GM21390 (cell line): ENCODE measurements around the gene MYH13.

Experiments used
- ATAC-seq: cut with Tn5 transposase; IDR thresholded peaks from one replicate; pipeline ENCODE4 v1.9.1; 2021; ENCODE audit not compliant: unreplicated experiment

MYH13 gene

GRCh38 chr17:10372906-10373305, at the start of gene MYH13:
Gene MYH13 (minus strand): TSS chr17:10373006. CDS start chr17:10364530, 8,476 bp downstream.
- ATAC-seq: no peak

- ATAC-seq: no peak
These were observed 49.2 kb upstream of the MYH13 start, which contains the start of gene MYH8 for GRCh38 chr17:10421900-10422542. Gene MYH8 (minus strand): TSS chr17:10421950. CDS start chr17:10420227, 1,723 bp downstream.

GRCh38 chr17:10421211-10421610, 48.4 kb upstream of the MYH13 start:
- ATAC-seq: no peak

GRCh38 chr17:10420811-10421210, 48.0 kb upstream of the MYH13 start:
- no peak for ATAC-seq

GRCh38 chr17:10417431-10417830, 44.6 kb upstream of the MYH13 start:
- ATAC-seq: no peak

GRCh38 chr17:10415161-10415560, 42.4 kb upstream of the MYH13 start:
- ATAC-seq: no peak

GRCh38 chr17:10403589-10403988, 30.8 kb upstream of the MYH13 start:
- ATAC-seq: no peak

GRCh38 chr17:10398352-10398751, 25.5 kb upstream of the MYH13 start:
- no peak for ATAC-seq

- no peak for ATAC-seq
These were observed 23.8 kb upstream of the MYH13 start for GRCh38 chr17:10396524-10397163.

- ATAC-seq: peak; percentile 73
These were observed 21.5 kb upstream of the MYH13 start for GRCh38 chr17:10394201-10394887.

GRCh38 chr17:10392880-10393279, 20.1 kb upstream of the MYH13 start:
- no peak for ATAC-seq

GRCh38 chr17:10385871-10386270, 13.1 kb upstream of the MYH13 start:
- no peak for ATAC-seq

GRCh38 chr17:10384175-10384574, 11.4 kb upstream of the MYH13 start:
- ATAC-seq: no peak

GRCh38 chr17:10380631-10381408, 8.0 kb upstream of the MYH13 start:
- ATAC-seq: no peak

- ATAC-seq: no peak
These were observed 2.7 kb downstream of the MYH13 start for GRCh38 chr17:10370016-10370608.

GRCh38 chr17:10369239-10369638, 3.6 kb downstream of the MYH13 start:
- ATAC-seq: no peak

GRCh38 chr17:10368561-10368960, 4.2 kb downstream of the MYH13 start:
- ATAC-seq: no peak

- no peak for ATAC-seq
These were observed 12.2 kb downstream of the MYH13 start for GRCh38 chr17:10360578-10360977.

GRCh38 chr17:10357768-10358167, 15.0 kb downstream of the MYH13 start:
- no peak for ATAC-seq

- ATAC-seq: no peak
These were observed 18.2 kb downstream of the MYH13 start for GRCh38 chr17:10354651-10355050.

- no peak for ATAC-seq
These were observed 19.9 kb downstream of the MYH13 start for GRCh38 chr17:10352893-10353292.
